GM19099 (cell line): ENCODE measurements around the gene ZIM2.

ENCODE experiments used
- POLR2A ChIP-seq: IDR thresholded peaks from 3 replicates; pipeline ENCODE4 v1.6.1; 2011; ENCODE audit warnings: low read depth; ENCODE audit not compliant: insufficient read length; ENCODE audit errors: extremely low read depth

Gene ZIM2

DNA sequence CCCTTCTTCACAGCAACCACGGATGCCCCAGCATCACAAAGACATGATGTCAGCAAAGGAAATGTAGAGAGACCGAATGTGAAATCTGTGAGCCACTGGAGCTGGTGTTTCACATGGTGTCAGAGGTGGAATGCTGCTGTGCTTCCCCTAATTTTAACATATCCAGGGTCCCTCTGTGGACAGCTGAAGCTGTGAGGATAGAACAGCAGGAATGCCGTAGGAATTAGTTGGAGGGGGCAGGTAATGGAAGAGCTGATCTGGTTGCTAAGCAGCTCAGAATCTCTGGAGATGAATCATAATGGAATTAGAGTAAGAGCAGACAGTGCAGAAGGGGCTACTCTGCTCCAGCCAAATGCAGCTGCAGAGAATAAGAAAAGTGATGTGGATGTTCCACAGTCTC lies 100.0 kb downstream of the ZIM2 start:
- TF ChIP-seq POLR2A: no peak

GRCh38 chr19:56736571-56736970 lies 104.0 kb downstream of the ZIM2 start:
- no peak for TF ChIP-seq POLR2A

DNA sequence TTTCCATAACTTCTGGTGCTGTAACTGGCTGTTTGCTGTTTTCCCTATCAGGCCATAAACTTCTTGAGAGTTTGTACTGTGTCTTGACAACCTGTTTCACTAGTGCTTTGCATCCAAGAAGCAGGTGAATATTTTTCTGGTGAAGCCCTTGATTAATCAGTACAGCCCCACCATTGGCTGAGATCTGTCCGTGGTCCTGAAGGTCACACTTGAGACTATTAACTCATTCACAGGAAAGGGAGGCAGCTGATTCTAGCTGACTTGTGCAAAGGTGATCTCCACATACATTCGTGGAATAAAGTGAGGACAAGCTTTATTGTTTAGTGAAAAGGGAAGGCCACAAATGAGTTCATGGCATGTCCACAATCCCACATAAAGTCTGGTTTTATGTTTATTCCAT lies 107.5 kb downstream of the ZIM2 start:
- TF ChIP-seq POLR2A: no peak

GRCh38 chr19:56727677-56728076 lies 112.8 kb downstream of the ZIM2 start:
- no peak for TF ChIP-seq POLR2A

GRCh38 chr19:56725829-56726424 lies 114.6 kb downstream of the ZIM2 start:
- TF ChIP-seq POLR2A: no peak
